Activated CD4-positive, CD25-positive, alpha-beta regulatory T cell treated with anti-CD3 and anti-CD28 coated beads, Interleukin-2, amount 50 U/mL, for 72 hours (primary cell): ENCODE data around the gene KIF26B.
"Not testable (repeated sequence)": the region's sequence is repeated elsewhere in the genome, so short reads cannot be mapped to it uniquely, and the experiment has no call there.

Experiments
- DNase-seq: peaks from one replicate; pipeline ENCODE4 v3.0.0; 2021

Gene KIF26B

GRCh38 chr1:245154429-245155271, at the start of gene KIF26B:
Gene KIF26B, plus strand, starts transcription at chr1:245154985. Its CDS starts 440 bp downstream, at chr1:245155425.
- DNase-seq: no peak

- no peak for DNase-seq
These were observed 49.7 kb upstream of the KIF26B start for GRCh38 chr1:245105042-245105441.

- DNase-seq: no peak
These were observed 48.9 kb upstream of the KIF26B start for GRCh38 chr1:245105815-245106410.

- no peak for DNase-seq
These were observed 47.0 kb upstream of the KIF26B start for GRCh38 chr1:245107776-245108114.

GRCh38 chr1:245108246-245108645, 46.5 kb upstream of the KIF26B start:
- DNase-seq: no peak

- DNase-seq: no peak
These were observed 45.9 kb upstream of the KIF26B start for GRCh38 chr1:245108909-245109308.

- no peak for DNase-seq
These were observed 44.4 kb upstream of the KIF26B start for GRCh38 chr1:245110406-245110805.

GRCh38 chr1:245111073-245111472, 43.7 kb upstream of the KIF26B start:
- DNase-seq: no peak

- DNase-seq: no peak
These were observed 41.1 kb upstream of the KIF26B start for GRCh38 chr1:245113649-245114048.

- no peak for DNase-seq
These were observed 38.7 kb upstream of the KIF26B start for GRCh38 chr1:245116131-245116530.

GRCh38 chr1:245116751-245117150, 38.0 kb upstream of the KIF26B start:
- DNase-seq: no peak

- DNase-seq: no peak
These were observed 36.7 kb upstream of the KIF26B start for GRCh38 chr1:245118066-245118465.

GRCh38 chr1:245118806-245119205, 36.0 kb upstream of the KIF26B start:
- DNase-seq: no peak

GRCh38 chr1:245121523-245121922, 33.3 kb upstream of the KIF26B start:
- DNase-seq: no peak

- DNase-seq: no peak
These were observed 30.5 kb upstream of the KIF26B start for GRCh38 chr1:245124241-245124640.

- no peak for DNase-seq
These were observed 30.1 kb upstream of the KIF26B start for GRCh38 chr1:245124644-245125043.

GRCh38 chr1:245126530-245126929, 28.3 kb upstream of the KIF26B start:
- DNase-seq: no peak

- no peak for DNase-seq
These were observed 26.2 kb upstream of the KIF26B start for GRCh38 chr1:245128381-245129101.

GRCh38 chr1:245129319-245130240, 25.2 kb upstream of the KIF26B start:
- DNase-seq: no peak

GRCh38 chr1:245130281-245131025, 24.3 kb upstream of the KIF26B start:
- not testable (repeated sequence) for DNase-seq

- DNase-seq: no peak
These were observed 23.8 kb upstream of the KIF26B start for GRCh38 chr1:245131026-245131393.

GRCh38 chr1:245132771-245133170, 22.0 kb upstream of the KIF26B start:
- no peak for DNase-seq
